H1 (cell line): Measurements from ENCODE around the gene UBQLN1. TPM values are rescaled to one million over a fixed set of nuclear protein-coding genes. Genes with fewer than 3 reads are reported as not detected.

Experiments
- CBX8 ChIP-seq: fragments of 300-800, 300-1000 bp; sonication (generic); IDR thresholded peaks from 2 replicates; pipeline ENCODE4 v1.7.1; 2016; ENCODE audit warnings: low read depth, low read length, borderline replicate concordance
- CHD2 ChIP-seq: IDR thresholded peaks from 2 replicates; pipeline ENCODE4 v1.6.1; 2012; ENCODE audit warnings: low read length, improper control_type of control experiment
- EZH2 ChIP-seq: fragments of 200-600 bp; sonication (generic); IDR thresholded peaks from 2 replicates; pipeline ENCODE4 v1.7.1; 2012; ENCODE audit warnings: low read depth, mild to moderate bottlenecking, moderate library complexity, low read length, inconsistent platforms; ENCODE audit not compliant: severe bottlenecking
- polyA plus RNA-seq, 7 experiments: library from polyadenylated mRNA; depleted of rRNA in 3 of 7; stranded (reverse) in 5 of 7; unstranded in 2 of 7; fragments of >200 nt in 5 of 7; fragments of 200-250 nt in 2 of 7; gene quantifications; 1 replicate in 5 of 7; 2 replicates in 1 of 7; 4 replicates in 1 of 7; pipeline versions ENCODE4 v1.2.1 to v1.2.3, GENCODE V29; 2011 to 2013; ENCODE audit warnings: missing spikeins in 2 of 7, mixed read lengths in 2 of 7
- total RNA-seq: library from RNA; stranded (reverse); fragmentation: NEBNext Ultra II Directional; extraction: Animal tissue kit (Norgen Biotek cat#: 25700); gene quantifications from 2 replicates; pipeline ENCODE4 v1.2.1, GENCODE V29; 2021

UBQLN1 gene
- total and polyA plus RNA-seq, 2 of the 8 experiments (the other 6 are each of a cell fraction or from before 2014, with no cell fraction given) = 62.4 to 105 TPM

DNA sequence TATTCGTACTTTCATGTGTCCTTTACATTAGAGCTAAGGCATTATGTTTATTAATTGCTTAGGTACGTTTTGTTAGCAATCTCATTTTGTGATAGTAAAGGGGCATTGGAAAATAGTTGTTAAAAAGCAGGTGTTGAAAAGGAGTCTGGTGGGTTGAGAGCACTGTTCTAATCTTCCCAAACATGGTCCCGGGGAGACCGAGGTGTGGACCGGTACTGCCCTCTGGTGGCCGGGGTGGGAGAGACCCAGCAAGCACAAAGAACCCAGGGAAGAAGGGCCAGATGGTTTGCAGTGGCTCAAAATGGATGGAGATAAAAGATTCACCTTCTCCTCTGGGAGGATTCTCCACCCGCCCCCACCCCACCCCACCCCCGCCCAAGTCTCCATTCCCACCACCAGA lies 58.7 kb downstream of the UBQLN1 start (continued):
- no peak for TF ChIP-seq CBX8
- TF ChIP-seq CHD2 = no peak
- no peak for TF ChIP-seq EZH2
